T-helper 1 cell (primary cell): ENCODE results near the gene PLEKHM2.

Source experiments
- DNase-seq, 5 donors: peaks; one replicate each; pipeline ENCODE4 v3.0.0-alpha.2; 2012 to 2020

The PLEKHM2 gene

GRCh38 chr1:15727021-15727420, 42.9 kb downstream of the PLEKHM2 start:
- DNase-seq, result no peak

DNA sequence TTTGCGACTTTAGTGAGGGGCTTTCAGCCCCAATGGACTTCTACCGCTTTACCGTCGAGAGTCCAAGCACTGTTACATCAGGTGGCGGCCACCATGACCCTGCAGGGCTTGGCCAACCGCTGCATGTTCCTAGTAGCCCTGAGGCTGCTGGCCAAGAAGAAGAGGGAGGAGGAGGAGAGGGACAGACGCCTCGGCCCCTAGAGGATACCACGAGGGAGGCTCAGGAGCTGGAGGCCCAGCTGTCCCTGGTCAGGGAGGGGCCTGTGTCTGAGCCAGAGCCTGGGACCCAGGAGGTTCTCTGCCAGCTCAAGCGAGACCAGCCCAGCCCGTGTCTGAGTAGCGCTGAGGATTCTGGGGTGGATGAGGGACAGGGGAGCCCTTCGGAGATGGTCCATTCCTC, 43.3 kb downstream of the PLEKHM2 start:
- no peak for DNase-seq

GRCh38 chr1:15727866-15728534, 43.9 kb downstream of the PLEKHM2 start:
- DNase-seq, result no peak

- no peak for DNase-seq
Measured at GRCh38 chr1:15728937-15729657, 45.0 kb downstream of the PLEKHM2 start.

DNA sequence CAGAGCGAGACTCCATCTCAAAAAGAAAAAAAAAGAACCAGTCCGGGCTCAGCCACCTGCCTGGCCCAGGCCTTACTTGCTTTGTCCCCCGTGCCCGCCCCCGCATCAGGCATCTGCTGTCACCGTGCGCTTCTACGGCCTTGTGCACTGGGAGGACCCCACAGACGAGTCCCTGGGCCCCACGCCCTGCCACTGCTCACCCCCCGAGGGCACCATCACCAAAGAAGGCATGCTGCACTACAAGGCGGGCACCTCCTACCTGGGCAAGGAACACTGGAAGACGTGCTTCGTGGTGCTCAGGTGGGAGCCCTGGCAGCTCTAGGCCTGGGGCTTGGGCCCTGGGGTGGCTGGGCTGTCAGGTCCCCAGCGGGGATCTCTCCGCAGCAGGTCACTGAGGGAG, 46.3 kb downstream of the PLEKHM2 start:
- no peak for DNase-seq

DNA sequence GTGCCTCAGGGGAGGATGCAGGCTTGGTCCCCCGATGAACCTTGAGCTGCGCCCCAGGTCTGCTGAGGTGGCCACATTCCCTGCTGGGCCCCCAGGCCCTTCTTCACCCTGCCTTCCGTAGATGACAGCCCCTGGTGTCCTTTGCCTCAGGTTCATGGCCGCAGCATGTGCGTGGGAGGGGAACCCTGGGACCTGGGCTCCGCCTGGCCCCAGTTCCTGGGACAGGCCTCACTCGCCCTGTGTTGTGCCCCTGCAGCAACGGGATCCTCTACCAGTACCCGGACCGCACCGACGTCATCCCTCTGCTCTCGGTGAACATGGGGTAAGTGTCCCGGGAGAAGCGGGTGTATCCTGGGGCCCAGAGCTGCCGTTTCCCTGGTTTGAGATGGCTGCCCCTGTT, 46.8 kb downstream of the PLEKHM2 start:
- DNase-seq, result no peak

DNA sequence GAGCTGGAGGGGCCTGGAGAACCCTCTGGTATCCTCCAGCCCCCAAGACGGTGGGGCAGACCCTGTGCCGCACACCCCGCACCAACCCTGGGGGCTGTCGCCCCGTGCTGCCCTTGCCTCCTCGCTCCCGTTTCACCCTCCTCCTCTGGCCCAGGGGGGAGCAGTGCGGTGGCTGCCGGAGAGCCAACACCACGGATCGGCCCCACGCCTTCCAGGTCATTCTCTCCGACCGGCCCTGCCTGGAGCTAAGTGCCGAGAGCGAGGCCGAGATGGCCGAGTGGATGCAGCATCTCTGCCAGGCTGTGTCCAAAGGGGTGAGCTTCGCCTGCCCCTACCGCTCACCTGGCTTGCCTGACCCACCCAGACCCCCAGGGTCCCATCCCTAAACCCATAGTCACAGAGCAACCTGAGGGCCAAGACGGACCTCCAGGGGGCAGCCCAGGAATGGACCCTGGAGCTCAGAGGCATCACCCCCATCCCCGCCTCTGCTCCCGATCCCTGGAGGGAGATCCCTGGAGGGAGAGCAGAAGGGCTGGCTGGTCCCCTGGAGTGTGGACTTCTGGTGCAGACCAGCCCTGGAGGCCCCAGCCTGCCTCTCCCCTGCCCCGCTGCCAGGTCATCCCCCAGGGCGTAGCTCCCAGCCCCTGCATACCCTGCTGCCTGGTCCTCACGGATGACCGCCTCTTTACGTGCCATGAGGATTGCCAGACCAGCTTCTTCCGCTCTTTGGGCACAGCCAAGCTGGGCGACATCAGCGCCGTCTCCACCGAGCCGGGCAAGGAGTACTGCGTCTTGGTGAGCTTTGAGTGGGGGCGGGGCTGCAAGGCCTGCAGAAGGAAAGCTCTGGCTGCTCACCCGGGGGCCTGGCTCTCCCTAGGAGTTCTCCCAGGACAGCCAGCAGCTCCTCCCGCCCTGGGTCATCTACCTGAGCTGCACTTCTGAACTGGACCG, 47.9 kb downstream of the PLEKHM2 start:
- no peak for DNase-seq

DNA sequence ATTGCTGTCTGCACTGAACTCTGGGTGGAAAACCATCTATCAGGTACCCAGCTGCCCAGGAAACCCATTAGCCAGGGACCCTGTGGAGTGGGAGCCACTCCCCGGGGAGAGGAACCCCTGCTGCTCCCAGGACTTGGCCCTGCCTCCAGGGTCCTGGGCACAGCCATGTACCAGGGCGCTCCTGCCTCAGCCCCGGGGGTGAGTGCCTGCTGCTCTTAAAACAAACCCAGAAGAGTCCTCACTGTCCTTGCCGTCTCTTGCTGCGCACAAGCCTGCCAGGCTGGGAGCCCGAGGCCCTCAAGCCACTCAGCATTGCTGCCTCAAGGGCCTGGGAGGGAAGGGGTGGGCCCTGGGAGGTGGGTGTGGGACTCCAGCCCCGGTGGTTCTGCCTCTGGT, 48.6 kb downstream of the PLEKHM2 start:
- no peak for DNase-seq

DNA sequence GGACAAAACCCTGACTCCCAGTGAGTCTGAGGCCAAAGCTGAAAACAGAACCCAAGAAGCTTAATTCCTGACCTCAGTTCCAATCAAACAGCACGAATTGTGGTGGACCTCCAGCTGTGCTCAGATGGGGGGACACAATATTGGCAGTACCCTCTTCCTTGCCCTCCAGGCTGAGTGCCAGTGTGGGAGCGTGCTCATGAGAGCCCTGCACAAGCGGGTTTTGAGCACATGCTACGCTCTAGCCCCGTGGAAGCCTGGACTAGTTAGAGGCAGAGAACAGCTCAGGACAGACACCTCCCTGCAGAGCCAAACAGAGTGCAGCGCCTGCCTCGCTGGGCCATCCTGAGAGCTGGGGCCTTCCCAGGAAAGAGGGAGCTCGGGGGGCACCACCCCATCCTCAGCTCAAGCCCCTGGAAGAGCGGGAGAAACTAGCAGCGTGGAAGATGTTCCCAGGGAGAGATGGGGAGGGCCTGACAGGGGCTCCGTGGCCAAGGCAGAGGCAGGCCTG, 49.2 kb downstream of the PLEKHM2 start:
- DNase-seq, result no peak

DNA sequence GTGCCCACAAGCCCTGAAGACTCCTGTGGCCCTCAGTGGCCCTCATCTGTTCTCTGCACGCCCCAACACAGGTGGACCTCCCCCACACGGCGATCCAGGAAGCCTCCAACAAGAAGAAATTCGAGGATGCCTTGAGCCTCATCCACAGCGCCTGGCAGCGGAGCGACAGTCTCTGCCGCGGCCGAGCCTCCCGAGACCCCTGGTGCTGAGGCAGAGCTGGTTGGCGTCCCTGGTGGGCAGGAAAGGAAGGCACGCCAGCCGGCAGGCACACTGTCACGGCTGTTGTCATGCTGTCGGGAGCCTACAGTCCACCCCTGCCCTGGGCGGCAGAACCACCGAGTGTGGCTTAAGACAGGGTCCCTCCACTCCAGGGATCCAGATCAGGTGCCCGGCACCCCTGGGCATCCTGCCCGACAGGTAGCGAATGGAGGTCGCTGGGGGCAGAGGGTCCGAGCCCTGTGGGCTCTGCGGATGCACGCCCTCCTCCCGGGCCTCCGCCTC, 49.7 kb downstream of the PLEKHM2 start:
- DNase-seq, result no peak

- no peak for DNase-seq
Measured at GRCh38 chr1:15734296-15734695, 50.2 kb downstream of the PLEKHM2 start.

- no peak for DNase-seq
Measured at GRCh38 chr1:15734901-15735300, 50.8 kb downstream of the PLEKHM2 start.

DNA sequence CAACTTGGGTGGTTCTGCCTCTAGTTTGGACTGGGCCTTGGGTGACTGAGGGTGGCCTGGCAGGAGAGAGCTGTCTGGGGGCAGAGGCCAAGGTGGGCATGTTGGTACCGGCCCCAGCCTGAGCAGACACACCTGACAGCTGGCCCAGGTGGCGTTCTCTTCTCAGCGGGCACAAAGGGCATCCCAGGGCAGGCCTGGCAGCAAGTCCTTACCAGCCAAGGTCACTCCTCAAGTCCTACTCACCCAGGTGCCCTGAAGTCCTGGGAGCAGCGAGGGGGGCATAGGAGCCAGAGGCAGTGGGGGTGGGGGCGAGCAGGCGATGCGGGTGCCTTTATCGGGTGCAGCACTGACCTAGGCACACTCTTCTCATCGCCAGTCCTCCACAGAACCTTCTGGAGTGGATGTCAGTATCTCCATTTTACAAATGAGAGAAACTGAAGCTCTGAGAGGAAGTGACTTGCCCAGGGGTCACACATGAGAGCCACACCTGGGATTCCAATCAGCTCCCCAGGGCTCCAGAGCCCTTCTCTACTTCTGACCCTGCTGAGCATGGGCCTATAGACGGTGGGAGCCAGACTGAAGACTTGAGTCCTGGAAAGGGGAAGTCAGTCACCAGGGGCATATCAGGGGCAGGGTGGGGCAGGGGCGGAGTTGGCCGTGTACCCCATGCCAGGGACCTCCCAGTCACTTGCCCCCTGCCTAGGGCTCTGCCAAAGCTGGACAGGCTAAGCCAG, 51.4 kb downstream of the PLEKHM2 start:
- no peak for DNase-seq

DNA sequence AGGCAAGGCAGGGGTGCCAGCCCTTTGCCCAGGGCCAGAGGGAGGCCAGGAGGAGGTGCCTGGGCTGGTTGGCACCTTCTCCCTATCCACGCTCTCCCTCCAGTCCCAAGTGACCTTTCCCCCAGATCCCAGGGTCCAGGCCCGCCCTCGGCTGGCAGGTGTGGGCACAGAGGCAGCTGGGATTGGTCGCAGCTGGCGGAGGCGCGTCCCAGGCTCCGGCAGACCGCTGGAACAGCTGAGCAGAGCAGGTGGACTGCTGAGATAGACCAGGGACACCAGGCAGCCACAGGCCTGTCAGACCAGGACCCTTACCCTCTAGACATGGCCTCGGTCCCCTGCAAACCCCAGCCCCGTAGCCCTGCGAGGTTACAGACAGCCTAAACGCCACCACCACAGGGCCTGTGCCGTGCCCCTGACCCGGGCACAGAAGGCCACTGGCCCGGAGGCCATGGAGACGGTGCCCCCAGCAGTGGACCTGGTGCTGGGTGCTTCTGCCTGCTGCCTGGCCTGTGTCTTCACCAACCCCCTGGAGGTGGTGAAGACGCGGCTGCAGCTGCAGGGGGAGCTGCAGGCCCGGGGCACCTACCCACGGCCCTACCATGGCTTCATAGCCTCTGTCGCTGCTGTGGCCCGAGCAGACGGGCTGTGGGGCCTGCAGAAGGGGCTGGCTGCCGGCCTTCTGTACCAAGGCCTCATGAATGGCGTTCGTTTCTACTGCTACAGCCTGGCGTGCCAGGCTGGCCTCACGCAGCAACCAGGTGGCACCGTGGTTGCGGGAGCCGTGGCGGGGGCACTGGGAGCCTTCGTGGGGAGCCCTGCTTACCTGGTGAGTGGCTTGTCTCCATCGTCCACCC, 52.1 kb downstream of the PLEKHM2 start, which contains the start of gene SLC25A34:
Gene SLC25A34, plus strand, starts transcription at position 221 of the 854 bp plus-strand sequence. Its CDS starts 228 bp downstream, at position 449.
- DNase-seq, result no peak

GRCh38 chr1:15736892-15737261, 52.8 kb downstream of the PLEKHM2 start:
- no peak for DNase-seq

DNA sequence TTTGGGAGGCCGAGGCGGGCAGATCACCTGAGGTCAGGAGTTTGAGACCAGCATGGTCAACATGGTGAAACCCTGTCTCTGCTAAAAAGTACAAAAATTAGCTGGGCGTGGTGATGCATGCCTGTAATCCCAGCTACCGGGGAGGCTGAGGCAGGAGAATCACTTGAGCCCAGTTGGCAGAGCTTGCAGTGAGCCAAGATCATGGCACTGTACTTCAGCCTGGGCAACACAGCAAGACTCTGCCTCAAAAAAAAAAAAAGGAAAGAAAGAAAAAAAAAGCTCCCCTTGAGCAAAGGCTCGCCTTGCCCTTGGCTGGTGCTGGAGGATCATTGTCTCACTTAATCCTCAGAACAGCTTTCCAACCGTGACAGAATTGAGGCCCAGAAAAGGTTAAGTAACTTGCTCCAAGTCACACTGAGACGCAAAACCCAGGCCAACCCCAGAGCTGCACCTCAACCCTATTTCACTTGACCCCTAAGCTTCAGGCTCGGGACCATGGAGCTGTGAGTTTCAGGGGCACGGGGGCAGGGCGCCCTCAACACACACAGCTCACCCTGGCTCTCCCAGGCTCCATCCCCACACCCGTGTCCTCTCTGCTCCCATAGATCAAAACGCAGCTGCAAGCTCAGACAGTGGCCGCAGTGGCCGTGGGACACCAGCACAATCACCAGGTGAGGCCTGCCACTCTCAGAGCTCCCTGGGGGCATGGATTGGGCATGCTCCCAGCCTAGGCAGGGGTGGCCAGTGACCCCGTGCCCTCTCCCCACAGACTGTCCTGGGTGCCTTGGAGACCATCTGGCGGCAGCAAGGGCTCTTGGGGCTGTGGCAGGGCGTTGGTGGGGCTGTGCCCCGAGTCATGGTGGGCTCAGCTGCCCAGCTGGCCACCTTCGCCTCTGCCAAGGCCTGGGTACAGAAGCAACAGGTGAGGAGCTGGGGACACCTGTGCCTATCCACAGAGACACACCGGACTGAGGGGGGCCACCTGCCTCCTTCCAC, 53.5 kb downstream of the PLEKHM2 start:
- DNase-seq, result no peak

GRCh38 chr1:15738416-15739113, 54.4 kb downstream of the PLEKHM2 start:
- DNase-seq, result no peak

GRCh38 chr1:15739259-15739658, 55.1 kb downstream of the PLEKHM2 start:
- DNase-seq, result no peak

- DNase-seq, result no peak
Measured at GRCh38 chr1:15739745-15740144, 55.6 kb downstream of the PLEKHM2 start.
